Activated T-helper 2 cell treated with anti-CD3 and anti-CD28 coated beads, Interferon-gamma antibody, Interleukin-2, Interleukin-4, amounts not matched to agents 10 μg/mL and 5 μg/mL and 100 μg/mL, durations not matched to agents 14 hours and 24 hours and 36 hours (primary cell): Measurements from ENCODE around the gene ITSN1. TPM values are rescaled to one million over a fixed set of nuclear protein-coding genes. Genes with fewer than 3 reads are reported as not detected.
"Not testable (repeated sequence)": the region's sequence is repeated elsewhere in the genome, so short reads cannot be mapped to it uniquely, and the experiment has no call there.

ENCODE experiments used
- DNase-seq: peaks from one replicate; pipeline ENCODE4 v3.0.0; 2021; ENCODE audit warnings: low spot score
- H3K27ac Mint-ChIP-seq: one replicate; pipeline ENCODE4 v1.8.0; 2021; ENCODE audit warnings: mixed read lengths
- H3K27me3 Mint-ChIP-seq: one replicate; pipeline ENCODE4 v1.8.0; 2021; ENCODE audit warnings: low read depth, mixed read lengths
- H3K36me3 Mint-ChIP-seq: one replicate; pipeline ENCODE4 v1.8.0; 2021; ENCODE audit warnings: low read depth, mixed read lengths
- H3K4me1 Mint-ChIP-seq: one replicate; pipeline ENCODE4 v1.8.0; 2021; ENCODE audit warnings: low read depth, mixed read lengths
- H3K4me3 Mint-ChIP-seq: one replicate; pipeline ENCODE4 v1.8.0; 2021; ENCODE audit warnings: low read depth, mild to moderate bottlenecking, moderate library complexity, mixed read lengths
- H3K9me3 Mint-ChIP-seq: one replicate; pipeline ENCODE4 v1.8.0; 2021; ENCODE audit warnings: mixed read lengths
- intact Hi-C: fragments of 100-400 bp; cut with micrococcal nuclease; formaldehyde crosslinking; loops from one replicate; pipeline ENCODE4 v1.15.1; 2023
- total RNA-seq: library from RNA; stranded (reverse); gene quantifications from 2 replicates; pipeline ENCODE4 v1.2.3, GENCODE V29; 2022

ITSN1 gene
- total RNA-seq, 1 donor from 2014 or later: 5.9 TPM

DNA sequence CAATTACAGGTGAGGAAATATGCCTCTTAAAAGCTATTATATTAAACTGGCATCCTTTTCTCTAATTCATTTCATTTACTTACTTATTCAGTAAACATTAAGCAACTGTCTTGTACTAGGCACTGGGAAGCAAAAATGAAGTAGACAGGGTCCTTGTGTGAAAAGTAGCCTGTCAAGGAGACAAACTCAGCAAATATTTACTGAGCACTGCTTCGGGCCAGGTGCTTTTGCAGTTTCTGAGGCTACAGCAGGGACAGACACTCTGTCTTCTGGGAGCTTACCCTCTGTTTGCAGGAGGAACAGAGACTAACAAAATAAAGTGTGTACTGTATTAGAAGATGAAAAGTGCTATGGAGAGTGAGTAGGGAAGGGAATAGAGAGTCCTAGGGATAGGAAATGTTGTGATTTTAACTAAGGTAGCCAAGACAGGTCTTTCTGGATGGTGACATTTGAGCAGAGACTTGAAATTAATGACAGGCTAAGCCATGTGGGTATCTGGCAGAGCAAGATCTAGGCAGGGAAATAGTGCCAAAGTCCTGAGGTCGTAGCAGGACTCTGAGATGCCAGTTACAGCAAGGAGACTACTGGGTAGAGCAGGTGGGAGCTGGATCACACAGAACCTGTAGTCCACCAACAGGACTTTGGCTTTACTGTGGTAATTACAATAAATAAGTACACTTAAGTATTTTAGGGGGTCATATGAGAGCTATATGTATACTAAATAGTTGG, 133.0 kb downstream of the ITSN1 start:
- intact Hi-C loops: no loop called here
- DNase-seq: no peak
- no peak overlapping the region for H3K27ac Mint-ChIP-seq
- H3K36me3 Mint-ChIP-seq: no peaks in the 10 kb centered on the region
- peaks cover 9% of the 10 kb centered on the region for H3K9me3 Mint-ChIP-seq
- H3K4me1 Mint-ChIP-seq: no peaks in the 10 kb centered on the region
- H3K4me3 Mint-ChIP-seq: no peak overlapping the region
- no peaks in the 10 kb centered on the region for H3K27me3 Mint-ChIP-seq

DNA sequence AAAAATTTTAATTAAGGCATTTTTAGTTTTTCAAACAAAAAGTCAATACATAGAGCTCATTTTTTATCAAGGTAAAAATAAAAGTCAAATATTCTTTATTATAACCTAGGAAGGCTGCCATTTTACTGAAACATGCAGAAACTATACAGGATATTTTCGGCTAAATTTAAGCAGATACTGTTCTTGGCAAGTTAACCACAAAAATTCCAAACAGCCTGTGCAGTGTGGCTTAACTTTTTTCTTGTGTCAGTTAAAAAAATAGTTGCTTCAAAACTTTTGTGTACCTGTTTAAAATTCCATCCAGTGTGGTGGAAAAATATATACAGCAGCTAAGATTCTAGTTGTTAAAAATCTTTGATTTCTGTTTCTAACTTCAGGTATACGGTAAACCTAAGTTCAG, 138.3 kb downstream of the ITSN1 start:
- intact Hi-C loops: no loop called here
- Mint-ChIP-seq H3K27me3 (peaks cover 2% of the 10 kb centered on the region), H3K4me3 (no peak overlapping the region), H3K36me3 (no peaks in the 10 kb centered on the region), H3K4me1 (no peaks in the 10 kb centered on the region), H3K27ac (no peak overlapping the region), H3K9me3 (peaks cover 9% of the 10 kb centered on the region)
- DNase-seq: no peak

DNA sequence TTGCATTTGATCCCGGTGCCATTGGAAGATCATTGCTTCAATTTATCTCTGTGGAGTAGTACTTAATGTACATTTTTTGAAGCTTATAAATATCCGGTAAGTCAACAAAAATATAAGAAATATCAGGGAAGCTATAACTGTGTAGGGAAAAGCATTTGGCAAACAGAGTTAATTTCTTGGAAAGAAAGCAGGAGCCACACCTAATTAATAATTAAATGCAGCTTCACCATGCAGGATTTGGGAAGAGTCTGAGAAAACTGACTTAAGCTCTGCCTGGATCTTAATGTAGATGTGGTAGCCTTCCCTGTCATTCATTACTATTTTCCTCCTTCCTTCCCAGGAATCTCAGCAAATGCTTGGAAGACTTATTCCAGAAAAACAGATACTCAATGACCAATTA, 138.8 kb downstream of the ITSN1 start:
- Mint-ChIP-seq H3K9me3 (peaks cover 9% of the 10 kb centered on the region), H3K4me3 (no peak overlapping the region), H3K27me3 (peaks cover 2% of the 10 kb centered on the region), H3K4me1 (no peaks in the 10 kb centered on the region), H3K36me3 (no peaks in the 10 kb centered on the region), H3K27ac (no peak overlapping the region)
- intact Hi-C loops: no loop called here
- no peak for DNase-seq

DNA sequence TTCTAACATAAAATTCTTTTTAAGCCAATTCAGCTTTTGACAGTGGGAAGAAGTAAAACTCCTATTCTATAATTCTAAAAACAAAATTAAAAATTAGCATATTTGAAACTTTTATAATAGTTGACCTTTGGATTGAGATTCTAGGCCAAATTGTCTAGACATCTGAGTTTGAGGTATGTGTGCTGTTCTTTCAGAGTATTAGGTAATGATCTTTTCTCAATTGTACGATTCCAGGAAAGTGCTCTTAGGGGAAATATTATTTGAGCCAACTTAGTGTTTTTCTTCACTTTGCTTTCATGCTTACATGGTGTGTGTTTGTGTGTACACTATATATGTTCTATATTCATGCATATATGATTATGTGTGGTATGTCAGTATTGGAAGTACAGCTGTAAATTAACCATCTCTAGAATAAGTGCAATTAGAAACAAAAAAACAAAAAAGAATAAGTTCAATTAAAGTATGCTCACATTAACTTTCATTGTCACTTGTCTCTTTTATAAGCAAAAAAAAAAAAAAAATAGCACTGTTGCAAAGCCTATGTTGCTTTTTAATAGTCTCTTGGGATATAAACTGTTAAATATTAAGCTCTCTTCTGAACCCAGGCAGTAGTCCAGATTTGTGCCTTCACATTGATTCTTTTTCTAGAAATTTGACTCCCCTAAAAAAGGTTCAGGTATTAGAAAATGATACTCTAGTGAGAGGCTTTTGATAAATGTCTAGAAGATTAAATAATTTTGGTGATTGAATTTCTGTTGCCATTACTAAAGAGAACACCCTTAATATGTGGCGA, 141.1 kb downstream of the ITSN1 start:
- no peak for DNase-seq
- Mint-ChIP-seq H3K27me3 (peaks cover 2% of the 10 kb centered on the region), H3K9me3 (peaks cover 9% of the 10 kb centered on the region), H3K4me1 (no peaks in the 10 kb centered on the region), H3K27ac (no peak overlapping the region), H3K36me3 (no peaks in the 10 kb centered on the region), H3K4me3 (no peak overlapping the region)
- intact Hi-C loops: no loop called here

DNA sequence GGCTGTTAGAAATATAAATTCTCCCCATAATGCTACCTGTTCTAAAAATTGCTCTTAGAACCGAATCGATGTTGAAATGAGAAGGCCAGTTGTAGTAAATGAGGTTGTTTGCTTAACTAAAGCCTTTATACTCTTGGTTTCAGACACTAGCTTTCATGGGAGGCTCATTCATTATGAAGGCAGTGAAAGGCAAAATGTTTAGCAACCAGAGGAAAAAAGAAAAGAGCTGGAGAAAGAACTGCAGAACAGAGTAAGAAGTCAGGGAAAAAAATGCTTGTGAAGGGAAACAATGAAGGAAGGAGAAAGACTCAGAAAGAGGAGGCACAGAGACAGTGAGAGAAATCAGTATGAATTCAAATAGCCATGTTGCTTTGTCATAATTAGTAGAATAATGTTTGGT, 145.1 kb downstream of the ITSN1 start:
- no peak overlapping the region for H3K27ac Mint-ChIP-seq

DNA sequence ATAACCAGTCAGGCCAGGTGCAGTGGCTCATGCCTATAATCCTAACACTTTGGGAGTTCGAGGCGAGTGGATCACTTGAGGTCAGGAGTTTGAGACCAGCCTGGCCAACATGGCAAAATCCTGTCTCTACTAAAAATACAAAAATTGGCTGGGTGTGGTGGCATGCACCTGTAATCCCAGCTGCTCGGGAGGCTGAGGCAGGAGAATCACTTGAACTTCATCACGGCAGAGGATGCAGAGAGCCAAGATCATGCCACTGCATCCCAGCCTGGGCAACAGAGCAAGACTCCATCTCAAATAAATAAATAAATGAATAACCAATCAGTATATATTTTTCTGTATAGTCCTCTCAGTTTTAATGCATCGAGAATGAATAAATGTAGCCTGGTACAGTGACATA, 146.1 kb downstream of the ITSN1 start:
- H3K36me3 Mint-ChIP-seq, H3K27ac Mint-ChIP-seq, intact Hi-C loops, H3K9me3 Mint-ChIP-seq, H3K4me3 Mint-ChIP-seq, DNase-seq, H3K27me3 Mint-ChIP-seq, H3K4me1 Mint-ChIP-seq: not testable (repeated sequence)

More for the DNA sequence above, 145.1 kb downstream of the ITSN1 start:
- H3K9me3 Mint-ChIP-seq: no peaks in the 10 kb centered on the region
- intact Hi-C loops: no loop called here
- no peak overlapping the region for H3K4me3 Mint-ChIP-seq
- no peak for DNase-seq
- H3K27me3 Mint-ChIP-seq: peaks cover 2% of the 10 kb centered on the region
- no peaks in the 10 kb centered on the region for H3K4me1 Mint-ChIP-seq
- no peaks in the 10 kb centered on the region for H3K36me3 Mint-ChIP-seq

DNA sequence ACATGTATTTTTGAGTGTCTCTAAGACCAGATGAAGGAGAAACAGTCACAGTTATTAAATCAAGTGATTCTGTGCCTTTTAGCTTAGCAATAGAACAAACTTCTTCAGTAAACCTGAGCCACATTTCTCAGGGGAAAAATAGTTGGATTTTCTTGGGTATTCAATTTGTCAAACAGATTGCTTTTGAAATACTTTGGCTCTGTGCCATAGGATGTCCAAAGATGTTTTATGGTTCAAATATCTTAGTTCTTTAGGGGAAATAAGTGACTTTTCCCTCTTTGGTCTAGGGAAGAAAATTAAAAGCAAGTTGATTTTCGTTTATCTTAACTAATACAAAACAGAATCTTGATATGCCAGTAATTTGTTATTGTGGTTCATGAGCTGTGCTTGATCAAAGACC, 147.4 kb downstream of the ITSN1 start:
- Mint-ChIP-seq H3K27me3 (peaks cover 2% of the 10 kb centered on the region), H3K27ac (no peak overlapping the region), H3K4me3 (no peak overlapping the region), H3K36me3 (no peaks in the 10 kb centered on the region), H3K4me1 (no peaks in the 10 kb centered on the region), H3K9me3 (no peaks in the 10 kb centered on the region)
- DNase-seq: no peak
- intact Hi-C loops: no loop called here

DNA sequence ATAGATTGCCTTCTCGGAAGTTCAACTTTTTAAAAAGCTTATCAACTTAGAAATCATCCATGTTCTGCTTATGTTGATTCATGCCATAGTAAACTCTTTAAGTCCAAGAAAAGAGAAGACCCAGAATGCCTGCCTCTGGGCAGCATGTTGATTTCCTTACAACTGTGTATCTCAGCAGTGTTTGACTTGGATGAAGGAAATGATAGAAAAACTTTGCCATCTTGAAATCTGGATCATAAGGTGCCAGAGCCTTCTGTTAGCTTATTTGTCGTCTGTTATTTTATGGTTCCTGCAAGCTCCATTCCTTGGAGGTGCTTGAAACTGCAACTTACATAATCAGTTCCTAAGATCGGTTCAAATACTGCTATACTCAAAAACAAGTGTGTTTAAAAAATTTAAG, 148.8 kb downstream of the ITSN1 start:
- Mint-ChIP-seq H3K36me3 (no peaks in the 10 kb centered on the region), H3K9me3 (no peaks in the 10 kb centered on the region), H3K4me1 (no peaks in the 10 kb centered on the region), H3K27ac (no peak overlapping the region), H3K4me3 (no peak overlapping the region), H3K27me3 (no peaks in the 10 kb centered on the region)
- DNase-seq: no peak
- intact Hi-C loops: no loop called here

DNA sequence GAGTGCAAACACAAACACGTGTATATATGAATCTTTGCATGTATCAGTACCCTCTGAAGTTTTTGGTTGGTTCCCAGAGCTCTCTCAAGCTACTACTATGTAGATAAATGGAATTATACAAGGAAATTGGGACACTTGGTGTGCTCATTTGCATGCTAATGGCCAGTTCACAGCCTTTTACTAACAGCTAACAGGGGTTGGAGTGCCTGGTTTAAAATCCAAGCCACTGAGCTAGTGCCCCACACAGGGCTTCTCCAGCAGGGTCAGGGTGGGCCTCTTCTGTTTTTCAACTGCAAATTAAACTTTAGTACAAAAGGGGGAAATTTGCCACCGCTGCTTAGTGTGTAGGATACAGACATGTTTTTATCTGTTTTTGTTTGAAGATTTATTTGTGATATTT, 152.3 kb downstream of the ITSN1 start:
- DNase-seq: no peak
- intact Hi-C loops: no loop called here
- H3K4me1 Mint-ChIP-seq: no peaks in the 10 kb centered on the region
- H3K36me3 Mint-ChIP-seq: no peaks in the 10 kb centered on the region
- no peaks in the 10 kb centered on the region for H3K27me3 Mint-ChIP-seq
- H3K4me3 Mint-ChIP-seq: no peak overlapping the region
- no peaks in the 10 kb centered on the region for H3K9me3 Mint-ChIP-seq
- no peak overlapping the region for H3K27ac Mint-ChIP-seq

DNA sequence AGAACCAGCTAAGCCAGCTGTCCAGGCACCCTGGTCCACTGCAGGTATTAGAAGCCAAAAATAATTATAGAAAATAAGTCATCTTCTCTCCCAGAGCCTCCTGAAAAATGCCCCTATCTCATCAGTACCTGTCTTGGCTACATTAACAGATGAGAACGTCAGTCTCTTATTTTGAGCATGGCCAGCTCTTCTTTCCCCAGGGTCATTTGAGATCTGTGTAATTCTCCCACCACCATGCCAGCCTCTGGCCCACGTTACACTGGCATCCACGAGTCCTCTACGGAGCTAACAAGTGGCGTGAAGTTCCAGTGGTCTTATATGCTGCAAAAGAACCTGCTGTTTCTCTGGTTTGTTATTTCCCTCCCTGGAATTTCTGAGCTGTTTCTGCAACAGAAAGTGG, 155.3 kb downstream of the ITSN1 start:
- intact Hi-C loops: no loop called here
- no peaks in the 10 kb centered on the region for H3K27me3 Mint-ChIP-seq
- no peak overlapping the region for H3K27ac Mint-ChIP-seq
- DNase-seq: no peak
- H3K4me3 Mint-ChIP-seq: no peak overlapping the region
- no peaks in the 10 kb centered on the region for H3K36me3 Mint-ChIP-seq
- H3K9me3 Mint-ChIP-seq: no peaks in the 10 kb centered on the region
- H3K4me1 Mint-ChIP-seq: no peaks in the 10 kb centered on the region

DNA sequence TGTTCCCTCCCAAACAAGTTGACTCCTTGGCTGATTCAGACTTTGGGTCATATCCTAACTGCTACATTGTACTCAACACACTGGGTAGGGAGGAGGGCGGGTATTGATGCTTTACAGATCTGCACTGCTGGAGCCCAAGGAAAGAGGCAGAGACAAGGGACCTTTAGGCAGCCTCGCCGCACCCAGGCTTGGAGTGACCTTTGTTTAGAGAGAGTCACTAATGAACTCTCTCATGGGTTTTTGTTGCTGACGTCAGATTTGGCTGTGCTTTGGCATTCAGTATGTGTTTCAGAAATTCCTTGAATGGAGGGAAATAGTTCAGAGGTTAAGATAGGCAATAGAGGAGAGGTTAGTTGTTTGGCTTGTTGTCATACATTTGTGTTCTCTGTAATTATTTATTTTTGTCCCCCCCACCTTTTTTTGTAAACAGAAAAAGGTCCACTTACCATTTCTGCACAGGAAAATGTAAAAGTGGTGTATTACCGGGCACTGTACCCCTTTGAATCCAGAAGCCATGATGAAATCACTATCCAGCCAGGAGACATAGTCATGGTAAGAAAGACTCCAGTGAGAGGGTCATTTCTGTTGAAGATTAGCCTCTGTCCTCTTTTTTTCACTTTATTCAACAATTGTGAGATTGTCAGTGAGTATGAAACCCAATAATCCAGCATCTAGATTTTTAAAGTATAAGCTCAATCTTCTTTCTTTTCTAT, 157.2 kb downstream of the ITSN1 start:
- Mint-ChIP-seq H3K27me3 (no peaks in the 10 kb centered on the region), H3K4me1 (no peaks in the 10 kb centered on the region), H3K9me3 (no peaks in the 10 kb centered on the region), H3K36me3 (no peaks in the 10 kb centered on the region), H3K4me3 (no peak overlapping the region), H3K27ac (no peak overlapping the region)
- intact Hi-C loops: no loop called here
- no peak for DNase-seq

DNA sequence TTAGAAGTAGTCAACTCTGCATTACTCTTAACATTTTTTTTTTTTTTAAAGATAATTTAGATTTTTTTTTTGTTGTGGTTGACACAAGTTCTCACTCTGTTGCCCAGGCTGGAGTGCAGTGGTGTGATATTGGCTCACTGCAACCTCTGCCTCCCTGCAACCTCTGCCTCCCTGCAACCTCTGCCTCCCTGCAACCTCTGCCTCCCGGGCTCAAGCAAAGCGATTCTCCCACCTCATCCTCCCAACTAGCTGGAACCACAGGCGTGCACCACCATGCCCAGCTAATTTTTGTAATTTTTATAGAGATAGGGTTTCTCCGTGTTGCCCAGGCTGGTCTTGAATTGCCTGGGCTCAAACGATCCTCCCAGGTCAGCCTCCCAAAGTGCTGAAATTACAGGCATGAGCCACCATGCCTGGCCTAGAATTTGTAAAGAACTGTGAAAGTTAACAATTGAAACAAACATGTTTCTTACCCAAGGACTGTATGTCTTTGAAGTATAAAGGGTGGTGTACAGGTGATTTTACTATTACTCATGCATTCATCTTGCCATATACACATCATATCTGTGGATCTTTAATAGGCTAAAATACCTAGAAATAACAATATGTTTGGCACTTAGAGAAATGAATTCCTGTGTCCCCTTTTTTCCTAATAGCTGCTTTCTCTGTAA, 158.6 kb downstream of the ITSN1 start:
- no peak overlapping the region for H3K4me3 Mint-ChIP-seq
- no peaks in the 10 kb centered on the region for H3K36me3 Mint-ChIP-seq
- no peak overlapping the region for H3K27ac Mint-ChIP-seq
- intact Hi-C loops: no loop called here
- no peak for DNase-seq
- no peaks in the 10 kb centered on the region for H3K27me3 Mint-ChIP-seq
- no peaks in the 10 kb centered on the region for H3K4me1 Mint-ChIP-seq
- H3K9me3 Mint-ChIP-seq: no peaks in the 10 kb centered on the region
